T-cell (primary cell): ENCODE data around the gene FNBP1L. TPM values are rescaled to one million over a fixed set of nuclear protein-coding genes. Genes with fewer than 3 reads are reported as not detected.

Experiments used
- ATAC-seq, 4 experiments: fragments of 200-7000 bp in 3 of 4; fragments of 150-1000 bp in 1 of 4; cut with Tn5 transposase; replicated peaks in 1 of 4; 1 replicate in 3 of 4; 2 replicates in 1 of 4; pipeline ENCODE4 v1.10.0; 2021; ENCODE audit warnings: moderate library complexity in 3 of 4, mild to moderate bottlenecking in 2 of 4, moderate number of reproducible peaks in 1 of 4
- CTCF ChIA-PET, 2 donors: fragments of 300-600 bp; sonication (Branson Sonifier 250); formaldehyde crosslinking; loops; one replicate each; lab custom pipeline; 2022; ENCODE audit warnings: antibody characterized with exemption in 2 of 2; lab: Charles Lee
- POLR2A ChIA-PET, 2 donors: fragments of 300-600 bp; sonication (Branson Sonifier 250); formaldehyde crosslinking; loops; one replicate each; lab custom pipeline; 2022; ENCODE audit warnings: antibody characterized with exemption in 2 of 2; lab: Charles Lee
- DNase-seq, 35 experiments: peaks; one replicate each; pipeline versions ENCODE4 v3.0.0 to v3.0.0-alpha.2; 2013 to 2023
- H3K27ac ChIP-seq: one replicate; pipeline ENCODE4 v1.5.1; 2013; ENCODE audit warnings: low read length
- H3K27me3 ChIP-seq, 2 experiments: replicated peaks in 1 of 2; 1 replicate in 1 of 2; 2 replicates in 1 of 2; pipeline versions ENCODE4 v1.6.1 to v1.7.0; 2013; ENCODE audit warnings: low read length in 1 of 2, mixed read lengths in 1 of 2; ENCODE audit not compliant: control insufficient read depth in 2 of 2, insufficient read depth in 2 of 2; ENCODE audit errors: extremely low read depth in 1 of 2
- H3K36me3 ChIP-seq, 2 donors: 1 replicate in 1 of 2; 2 replicates in 1 of 2; pipeline versions ENCODE4 v1.6.1 to v1.7.0; 2013; ENCODE audit warnings: low read length in 1 of 2; ENCODE audit not compliant: control insufficient read depth in 2 of 2, insufficient read depth in 1 of 2; ENCODE audit errors: extremely low read depth in 1 of 2
- H3K4me1 ChIP-seq, 2 experiments: 1 replicate in 1 of 2; 2 replicates in 1 of 2; pipeline versions ENCODE4 v1.6.1 to v1.7.0; 2013; ENCODE audit warnings: low read length in 2 of 2, mixed read lengths in 1 of 2; ENCODE audit not compliant: insufficient read depth in 2 of 2, control insufficient read depth in 1 of 2; ENCODE audit errors: extremely low read depth in 1 of 2
- H3K4me3 ChIP-seq, 2 donors: 1 replicate in 1 of 2; 2 replicates in 1 of 2; pipeline versions ENCODE4 v1.5.1 to v1.7.0; 2013; ENCODE audit warnings: mild to moderate bottlenecking in 2 of 2, low read length in 1 of 2, moderate library complexity in 1 of 2; ENCODE audit not compliant: control insufficient read depth in 1 of 2; ENCODE audit errors: extremely low read depth in 1 of 2
- H3K9me3 ChIP-seq: 2 replicates; pipeline ENCODE4 v1.7.0; 2013
- H3K27ac Mint-ChIP-seq, 2 donors: one replicate each; pipeline ENCODE4 v1.8.0; 2020 to 2021; ENCODE audit warnings: mild to moderate bottlenecking in 2 of 2, mixed read lengths in 2 of 2
- H3K27me3 Mint-ChIP-seq, 2 donors: one replicate each; pipeline ENCODE4 v1.8.0; 2021 to 2022; ENCODE audit warnings: mixed read lengths in 2 of 2
- H3K36me3 Mint-ChIP-seq: one replicate; pipeline ENCODE4 v1.8.0; 2021; ENCODE audit warnings: mixed read lengths
- H3K4me1 Mint-ChIP-seq, 3 donors: one replicate each; pipeline ENCODE4 v1.8.0; 2020 to 2022; ENCODE audit warnings: mixed read lengths in 3 of 3, mild to moderate bottlenecking in 1 of 3
- H3K4me3 Mint-ChIP-seq, 3 donors: one replicate each; pipeline ENCODE4 v1.8.0; 2020 to 2022; ENCODE audit warnings: mild to moderate bottlenecking in 3 of 3, mixed read lengths in 3 of 3, moderate library complexity in 3 of 3
- H3K9me3 Mint-ChIP-seq, 3 donors: one replicate each; pipeline ENCODE4 v1.8.0; 2020 to 2022; ENCODE audit warnings: mixed read lengths in 3 of 3
- WGBS: methylation state at CpG from one replicate; pipeline ENCODE4 v1.1.5; 2013; ENCODE audit warnings: missing lambda C conversion rate; ENCODE audit not compliant: insufficient coverage; 5-methylcytosine and 5-hydroxymethylcytosine counted together
- total RNA-seq, 35 experiments: library from RNA in 6 of 35; stranded (reverse) in 6 of 35; fragments of 120-200 nt in 1 of 35; gene quantifications; one replicate each; pipeline versions ENCODE4 v1.2.1 to v1.2.4 and lab custom pipeline; 2013 to 2026

FNBP1L gene
- total RNA-seq, 5 donors from 2014 or later (not counting 1 experiment from before 2014, with no cell fraction given), result 1.2 to 3.2 (median 1.6) TPM

DNA sequence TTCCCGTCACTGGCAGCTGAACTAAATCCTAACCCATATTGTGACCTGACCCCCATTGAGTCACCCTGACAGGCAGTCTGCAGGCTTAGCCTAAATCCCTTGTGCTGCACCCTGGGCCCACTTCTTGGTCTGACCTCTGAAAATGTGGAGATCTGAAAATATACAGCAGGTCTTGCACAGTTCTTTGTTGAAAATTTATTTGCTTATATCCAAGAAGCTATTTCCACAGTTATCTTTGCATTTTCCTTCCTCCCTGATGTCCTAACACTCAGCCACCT lies 146.6 kb downstream of the FNBP1L start:
- CTCF ChIA-PET, result no interaction called here
- Histone ChIP-seq H3K27ac (no peak overlapping the region), H3K9me3 (no peaks in the 10 kb centered on the region), H3K4me1 (peaks cover 2 to 11% of the 10 kb centered on the region in 2 experiments), H3K27me3 (peaks cover 0 to 3% of the 10 kb centered on the region in 2 experiments), H3K36me3 (no peaks in the 10 kb centered on the region), H3K4me3 (no peak overlapping the region)
- H3K4me1 Mint-ChIP-seq, result peaks cover 13 to 19% (median 16%) of the 10 kb centered on the region in 3 donors
- no peak overlapping the region for H3K27ac Mint-ChIP-seq
- H3K9me3 Mint-ChIP-seq, result no peaks in the 10 kb centered on the region
- DNase-seq (no peak), ATAC-seq (no peak)
- no peaks in the 10 kb centered on the region for H3K36me3 Mint-ChIP-seq
- POLR2A ChIA-PET, result no interaction called here
- peaks cover 0 to 3% of the 10 kb centered on the region in 2 donors for H3K27me3 Mint-ChIP-seq
- WGBS, result no CpG with 5 or more reads among the region's 1 CpG
- H3K4me3 Mint-ChIP-seq, result no peak overlapping the region

DNA sequence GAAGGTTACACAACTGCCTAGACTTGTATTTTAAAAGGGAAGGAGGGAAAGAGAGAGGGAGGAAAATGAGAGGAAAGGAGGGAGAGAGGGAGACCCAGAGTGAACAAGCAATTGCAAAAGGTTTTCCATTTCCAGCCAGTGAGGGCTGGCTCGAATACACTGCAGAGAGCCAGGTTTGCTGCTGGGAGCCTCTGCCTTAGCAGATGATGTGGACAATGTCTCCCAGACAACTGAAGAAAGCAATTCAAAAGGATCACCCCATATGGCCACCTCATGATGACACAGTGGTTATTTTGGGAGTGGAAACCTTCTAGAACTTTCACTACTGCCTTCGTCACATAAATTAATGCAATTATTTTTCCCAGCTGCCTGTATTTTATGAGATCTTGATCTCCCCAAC lies 147.3 kb downstream of the FNBP1L start:
- H3K27ac ChIP-seq, result no peak overlapping the region
- peaks cover 0 to 3% of the 10 kb centered on the region in 2 donors for H3K27me3 Mint-ChIP-seq
- no peaks in the 10 kb centered on the region for H3K9me3 Mint-ChIP-seq
- peaks cover 0 to 3% of the 10 kb centered on the region in 2 experiments for H3K27me3 ChIP-seq
- ChIA-PET POLR2A (interaction anchor here in 1 of 2 donors (0.6 kb wide), 1 partner anchor 490 kb away, joined by 4 read pairs; no protein-coding TSS in a partner anchor), CTCF (no interaction called here)
- ATAC-seq (no peak), DNase-seq (no peak)
- no peaks in the 10 kb centered on the region for H3K9me3 ChIP-seq
- WGBS, result no CpG with 5 or more reads among the region's 2 CpGs
- H3K4me3 Mint-ChIP-seq, result no peak overlapping the region
- H3K27ac Mint-ChIP-seq, result no peak overlapping the region
- no peaks in the 10 kb centered on the region for H3K36me3 Mint-ChIP-seq
- H3K36me3 ChIP-seq, result no peaks in the 10 kb centered on the region
- peaks cover 13 to 17% (median 14%) of the 10 kb centered on the region in 3 donors for H3K4me1 Mint-ChIP-seq
- no peak overlapping the region for H3K4me3 ChIP-seq
- peaks cover 2 to 11% of the 10 kb centered on the region in 2 experiments for H3K4me1 ChIP-seq

DNA sequence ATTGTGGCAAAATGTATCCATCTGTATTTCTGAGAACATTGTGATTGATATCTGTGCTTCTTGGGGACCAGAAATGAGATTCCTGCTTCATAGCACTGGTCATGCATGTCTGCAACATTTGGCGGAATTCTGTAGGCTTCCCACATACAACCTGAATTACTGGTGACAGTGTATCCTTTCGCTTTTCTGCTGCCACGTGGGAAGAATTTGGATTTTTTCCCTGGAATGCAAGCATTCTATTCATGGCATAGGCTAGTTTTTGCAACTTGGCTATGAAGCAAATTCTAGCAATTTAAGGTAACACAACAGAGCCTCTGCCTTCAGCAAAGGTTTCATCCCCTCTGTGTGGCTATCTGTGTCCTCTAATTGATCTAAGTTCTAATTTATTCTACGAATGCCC lies 147.8 kb downstream of the FNBP1L start:
- no peak overlapping the region for H3K27ac Mint-ChIP-seq
- no peak overlapping the region for H3K4me3 ChIP-seq

DNA sequence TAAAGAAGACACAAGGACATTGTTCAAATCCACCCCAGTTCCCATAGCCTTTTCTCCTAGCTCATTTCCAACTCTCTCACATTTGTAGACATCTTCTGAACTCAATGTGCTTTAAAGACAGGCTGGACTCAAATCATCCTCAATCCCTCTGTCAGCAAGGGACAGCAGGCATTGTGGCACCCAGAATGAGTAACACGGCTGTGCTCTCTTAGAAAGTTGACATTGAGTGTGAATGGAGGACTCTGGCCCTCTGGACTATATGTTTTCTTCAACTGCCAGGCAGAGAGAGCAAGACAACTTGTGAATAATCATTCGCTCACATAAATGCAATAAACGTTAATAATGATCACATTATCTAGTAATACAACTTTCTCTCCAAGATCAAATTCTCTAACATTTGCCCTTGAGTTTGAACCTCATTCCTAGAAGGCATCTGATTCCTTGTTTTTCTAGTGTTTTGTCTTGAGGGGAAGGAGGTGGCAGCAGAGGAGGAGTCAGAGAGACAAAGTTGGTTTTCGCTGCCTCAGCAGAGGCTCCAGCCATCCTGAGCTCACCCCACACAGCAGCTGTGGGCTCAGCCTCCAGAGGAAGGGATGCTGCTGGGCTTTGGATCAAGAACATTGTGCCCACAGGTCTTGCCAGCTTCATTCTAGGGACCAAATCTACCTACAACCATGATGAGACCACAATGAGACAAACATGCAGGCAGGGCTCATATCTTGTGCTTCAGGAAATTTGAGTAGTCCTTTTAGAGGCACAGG lies 148.6 kb downstream of the FNBP1L start:
- Mint-ChIP-seq H3K36me3 (no peaks in the 10 kb centered on the region), H3K4me3 (no peak overlapping the region), H3K27ac (no peak overlapping the region), H3K27me3 (peaks cover 0 to 3% of the 10 kb centered on the region in 2 donors), H3K4me1 (peaks cover 7 to 8% (median 8%) of the 10 kb centered on the region in 3 donors), H3K9me3 (no peaks in the 10 kb centered on the region)
- no peak overlapping the region for H3K4me3 ChIP-seq
- no peak for ATAC-seq
- no peaks in the 10 kb centered on the region for H3K36me3 ChIP-seq
- H3K27ac ChIP-seq, result no peak overlapping the region
- no peak for DNase-seq
- CTCF ChIA-PET, result no interaction called here
- no peaks in the 10 kb centered on the region for H3K9me3 ChIP-seq
- WGBS, result no CpG with 5 or more reads among the region's 4 CpGs
- POLR2A ChIA-PET, result no interaction called here
- peaks cover 0 to 3% of the 10 kb centered on the region in 2 experiments for H3K27me3 ChIP-seq
- H3K4me1 ChIP-seq, result peaks cover under 1 to 6% of the 10 kb centered on the region in 2 experiments

More for the DNA sequence above, 147.8 kb downstream of the FNBP1L start:
- WGBS, result 80% methylated on average over 2 of the region's 4 CpGs
- Histone ChIP-seq H3K9me3 (no peaks in the 10 kb centered on the region), H3K27me3 (peaks cover 0 to 3% of the 10 kb centered on the region in 2 experiments), H3K4me1 (peaks cover 2 to 11% of the 10 kb centered on the region in 2 experiments), H3K27ac (no peak overlapping the region), H3K36me3 (no peaks in the 10 kb centered on the region)
- H3K4me1 Mint-ChIP-seq, result peaks cover 11 to 12% (median 12%) of the 10 kb centered on the region in 3 donors
- ChIA-PET POLR2A (no interaction called here), CTCF (no interaction called here)
- H3K27me3 Mint-ChIP-seq, result peaks cover 0 to 3% of the 10 kb centered on the region in 2 donors
- no peaks in the 10 kb centered on the region for H3K36me3 Mint-ChIP-seq
- no peak overlapping the region for H3K4me3 Mint-ChIP-seq
- DNase-seq (no peak), ATAC-seq (no peak)
- no peaks in the 10 kb centered on the region for H3K9me3 Mint-ChIP-seq

DNA sequence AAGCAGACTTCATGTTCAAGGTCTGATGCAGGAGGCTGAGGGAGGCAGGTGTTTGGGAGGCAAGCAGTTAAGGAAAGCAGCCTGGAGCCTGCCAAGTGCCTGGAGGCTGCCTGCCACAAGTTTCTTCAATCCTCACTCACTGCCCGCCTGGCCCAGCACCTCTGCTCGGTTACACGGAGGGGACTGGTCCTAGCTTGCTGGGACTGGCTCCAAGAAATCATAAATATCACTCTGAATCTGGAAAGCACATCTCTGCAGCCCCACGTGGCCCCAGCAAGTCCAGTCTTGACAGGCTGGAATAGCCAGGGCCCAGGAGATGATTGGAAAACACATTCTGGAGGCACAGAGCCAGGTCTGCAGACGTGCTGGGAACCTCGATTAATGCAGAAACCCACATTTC lies 149.8 kb downstream of the FNBP1L start:
- Histone ChIP-seq H3K27me3 (no peaks in the 10 kb centered on the region), H3K4me3 (no peak overlapping the region), H3K9me3 (no peaks in the 10 kb centered on the region), H3K36me3 (no peaks in the 10 kb centered on the region), H3K4me1 (no peaks in the 10 kb centered on the region), H3K27ac (no peak overlapping the region)
- DNase-seq (no peak), ATAC-seq (no peak)
- Mint-ChIP-seq H3K4me3 (no peak overlapping the region), H3K4me1 (no peaks in the 10 kb centered on the region), H3K36me3 (no peaks in the 10 kb centered on the region), H3K27ac (no peak overlapping the region), H3K27me3 (no peaks in the 10 kb centered on the region), H3K9me3 (no peaks in the 10 kb centered on the region)
- ChIA-PET CTCF (no interaction called here), POLR2A (no interaction called here)
- WGBS, result 62% methylated on average over 6 of the region's 6 CpGs

DNA sequence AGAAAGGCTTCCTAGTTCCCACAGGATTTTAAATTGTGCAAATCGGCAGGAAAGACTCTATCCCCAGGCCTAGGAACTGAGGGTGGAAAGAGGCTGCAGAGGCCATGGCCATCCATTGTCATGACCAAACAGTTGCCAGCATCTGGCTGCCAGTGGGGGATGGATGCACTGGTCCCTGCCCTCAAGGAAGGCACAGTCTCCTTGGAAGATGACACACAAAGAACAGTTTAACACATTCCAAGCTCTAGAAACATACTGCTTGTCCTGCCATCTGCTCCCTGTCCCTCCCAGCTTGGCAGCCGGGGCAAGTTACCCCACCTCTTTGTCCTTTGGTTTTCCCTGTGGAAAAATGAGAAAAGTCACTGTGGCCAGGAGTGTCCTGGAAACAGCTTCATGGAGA lies 150.5 kb downstream of the FNBP1L start:
- 100% methylated on average over 2 of the region's 2 CpGs for WGBS
- Histone ChIP-seq H3K9me3 (no peaks in the 10 kb centered on the region), H3K4me1 (no peaks in the 10 kb centered on the region), H3K27me3 (peaks cover 0 to 4% of the 10 kb centered on the region in 2 experiments), H3K27ac (no peak overlapping the region), H3K4me3 (no peak overlapping the region), H3K36me3 (no peaks in the 10 kb centered on the region)
- H3K4me3 Mint-ChIP-seq, result no peak overlapping the region
- DNase-seq (no peak), ATAC-seq (no peak)
- no peak overlapping the region for H3K27ac Mint-ChIP-seq
- POLR2A ChIA-PET, result no interaction called here
- CTCF ChIA-PET, result no interaction called here
- H3K36me3 Mint-ChIP-seq, result no peaks in the 10 kb centered on the region
- no peaks in the 10 kb centered on the region for H3K27me3 Mint-ChIP-seq
- no peaks in the 10 kb centered on the region for H3K4me1 Mint-ChIP-seq
- H3K9me3 Mint-ChIP-seq, result no peaks in the 10 kb centered on the region
